GM12801 (cell line): Measurements from ENCODE around the gene GUCY2C.

ENCODE experiments used
- TF ChIP-seq, protein P1 (sequence below): IDR thresholded peaks from one replicate; pipeline ENCODE4 v1.5.1; 2011; ENCODE audit warnings: control low read depth; ENCODE audit not compliant: insufficient read length; ENCODE audit errors: extremely low read depth

Gene GUCY2C

DNA sequence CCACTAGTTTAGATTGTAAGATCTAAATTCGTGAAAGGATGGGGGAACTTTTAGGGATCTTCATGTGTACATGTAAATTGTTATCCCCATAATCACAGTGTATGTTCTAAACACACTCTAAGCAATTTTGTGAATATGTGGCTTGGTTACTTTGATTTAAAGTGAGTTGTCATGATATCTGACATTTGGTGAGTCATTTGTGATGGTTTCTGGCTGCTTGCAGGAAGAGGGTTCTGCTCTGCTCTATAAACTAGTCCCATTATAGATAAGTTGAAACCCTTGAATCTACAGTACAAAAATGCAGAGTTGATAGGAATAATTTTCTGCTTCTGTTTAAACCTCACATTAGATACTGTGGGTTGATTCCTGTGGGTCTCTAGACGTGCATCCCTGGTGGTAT, 14.8 kb downstream of the GUCY2C start:
- TF ChIP-seq, protein P1, sequence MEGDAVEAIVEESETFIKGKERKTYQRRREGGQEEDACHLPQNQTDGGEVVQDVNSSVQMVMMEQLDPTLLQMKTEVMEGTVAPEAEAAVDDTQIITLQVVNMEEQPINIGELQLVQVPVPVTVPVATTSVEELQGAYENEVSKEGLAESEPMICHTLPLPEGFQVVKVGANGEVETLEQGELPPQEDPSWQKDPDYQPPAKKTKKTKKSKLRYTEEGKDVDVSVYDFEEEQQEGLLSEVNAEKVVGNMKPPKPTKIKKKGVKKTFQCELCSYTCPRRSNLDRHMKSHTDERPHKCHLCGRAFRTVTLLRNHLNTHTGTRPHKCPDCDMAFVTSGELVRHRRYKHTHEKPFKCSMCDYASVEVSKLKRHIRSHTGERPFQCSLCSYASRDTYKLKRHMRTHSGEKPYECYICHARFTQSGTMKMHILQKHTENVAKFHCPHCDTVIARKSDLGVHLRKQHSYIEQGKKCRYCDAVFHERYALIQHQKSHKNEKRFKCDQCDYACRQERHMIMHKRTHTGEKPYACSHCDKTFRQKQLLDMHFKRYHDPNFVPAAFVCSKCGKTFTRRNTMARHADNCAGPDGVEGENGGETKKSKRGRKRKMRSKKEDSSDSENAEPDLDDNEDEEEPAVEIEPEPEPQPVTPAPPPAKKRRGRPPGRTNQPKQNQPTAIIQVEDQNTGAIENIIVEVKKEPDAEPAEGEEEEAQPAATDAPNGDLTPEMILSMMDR = no peak

DNA sequence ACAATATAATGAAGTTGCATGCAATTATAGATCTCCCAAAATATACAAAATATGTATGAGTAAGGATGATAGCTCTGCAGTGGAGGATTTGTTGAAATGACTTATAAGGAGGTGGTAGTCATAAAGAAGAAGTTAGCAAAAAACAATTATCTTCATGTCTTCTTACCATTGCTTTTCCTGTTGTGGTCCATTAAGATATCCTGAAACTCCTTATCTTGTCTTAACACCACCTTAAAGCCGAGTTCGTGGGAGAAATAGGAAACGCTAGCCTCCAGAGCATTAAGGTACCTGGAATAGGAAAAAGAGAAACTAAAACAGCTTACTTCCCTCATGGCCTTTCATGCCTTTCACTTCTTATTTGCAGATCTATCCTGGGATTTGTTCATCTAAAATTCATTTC, 15.2 kb downstream of the GUCY2C start:
- TF ChIP-seq, protein P1 = no peak

DNA sequence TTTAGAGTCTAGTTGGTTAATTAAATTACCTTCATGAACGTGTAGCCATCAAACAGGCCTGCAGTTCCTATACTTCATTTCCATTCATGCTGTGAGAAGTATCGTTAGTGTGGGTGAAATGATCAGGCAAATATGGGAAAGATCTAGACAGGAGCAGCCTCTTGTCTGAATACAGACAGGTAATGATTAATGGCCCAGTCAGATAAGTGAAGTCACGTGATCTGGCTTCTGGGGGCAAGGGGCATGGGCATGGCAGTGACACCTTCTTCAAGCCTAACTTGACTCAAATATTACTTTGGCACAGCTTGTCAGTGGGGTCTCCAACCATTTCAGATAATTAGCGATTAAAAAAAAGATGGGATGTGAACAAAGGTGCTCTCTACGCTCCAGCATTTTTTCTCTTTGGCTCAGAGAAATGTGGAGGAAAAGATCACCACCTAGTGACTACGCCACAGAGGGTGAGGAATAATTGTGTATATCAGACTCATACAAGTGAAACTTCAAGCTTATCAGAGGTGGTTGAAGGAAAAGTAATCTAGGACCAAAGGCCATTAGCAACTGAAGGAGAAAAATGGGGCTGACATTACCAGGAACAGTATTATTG, 17.8 kb downstream of the GUCY2C start:
- TF ChIP-seq, protein P1 = no peak

DNA sequence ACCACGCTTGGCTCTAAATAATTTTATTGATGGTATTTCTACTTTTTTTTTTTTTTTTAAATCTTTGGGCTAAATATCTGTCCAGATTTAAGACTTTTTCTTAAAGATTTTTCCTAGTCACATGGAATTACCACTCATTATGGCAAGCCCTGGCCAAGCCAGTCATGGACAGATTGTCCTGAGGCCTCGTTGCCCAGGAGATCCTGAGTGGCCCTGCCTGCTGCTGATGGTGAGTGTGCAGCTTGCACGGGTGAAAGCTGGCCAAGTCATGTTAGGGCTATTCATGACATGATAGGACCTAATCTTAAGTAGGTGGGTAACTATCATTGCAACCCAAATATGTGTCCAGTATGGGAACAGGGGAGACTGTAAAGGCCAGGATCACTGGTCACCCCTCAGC, 27.8 kb downstream of the GUCY2C start:
- TF ChIP-seq, protein P1 = no peak

DNA sequence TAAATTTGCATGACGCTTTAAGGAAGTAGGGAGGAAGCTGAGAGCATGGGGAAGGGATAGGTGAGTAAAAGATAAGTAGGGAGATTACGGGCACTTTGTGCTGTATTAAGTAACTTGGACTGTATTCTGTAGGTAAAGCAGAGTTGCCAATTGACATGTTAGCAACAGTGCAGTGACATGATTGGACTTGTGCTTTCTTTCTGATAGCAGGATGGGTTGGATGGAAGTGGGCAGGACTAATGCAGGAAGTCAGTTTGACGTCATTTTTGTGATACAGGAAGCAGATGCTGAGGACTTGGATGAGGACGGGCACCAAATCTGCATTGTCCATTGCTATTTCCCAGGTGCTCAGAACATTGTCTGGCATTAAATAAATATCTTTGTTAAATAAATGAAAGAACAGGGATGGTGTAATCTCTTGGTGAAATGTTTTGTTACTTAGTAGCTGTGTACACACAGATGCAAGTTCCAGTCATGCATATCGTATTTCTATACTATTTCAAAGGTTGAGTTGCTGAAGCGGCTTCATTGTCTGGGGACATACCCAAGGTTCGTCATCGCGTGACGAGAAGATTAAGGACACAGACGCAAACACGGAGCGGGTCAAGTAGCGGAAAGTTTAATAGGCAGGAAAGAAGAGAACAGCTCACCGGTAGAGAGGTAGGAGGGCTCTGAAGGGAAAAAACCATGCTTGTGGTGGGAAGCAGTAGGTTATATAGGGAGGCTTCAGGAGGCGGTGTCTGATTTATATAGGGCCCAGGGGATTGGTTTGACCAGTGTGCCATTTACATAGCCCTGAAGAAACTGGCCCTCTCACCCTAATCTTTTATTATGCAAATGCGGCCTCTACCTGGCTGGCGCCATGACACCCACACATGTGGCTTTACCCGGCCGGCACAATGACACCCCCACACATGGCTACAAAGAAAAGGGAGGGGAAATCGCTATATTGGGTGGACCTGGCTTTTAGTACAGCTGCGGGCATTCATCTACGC, 30.7 kb downstream of the GUCY2C start:
- TF ChIP-seq, protein P1 = no peak

DNA sequence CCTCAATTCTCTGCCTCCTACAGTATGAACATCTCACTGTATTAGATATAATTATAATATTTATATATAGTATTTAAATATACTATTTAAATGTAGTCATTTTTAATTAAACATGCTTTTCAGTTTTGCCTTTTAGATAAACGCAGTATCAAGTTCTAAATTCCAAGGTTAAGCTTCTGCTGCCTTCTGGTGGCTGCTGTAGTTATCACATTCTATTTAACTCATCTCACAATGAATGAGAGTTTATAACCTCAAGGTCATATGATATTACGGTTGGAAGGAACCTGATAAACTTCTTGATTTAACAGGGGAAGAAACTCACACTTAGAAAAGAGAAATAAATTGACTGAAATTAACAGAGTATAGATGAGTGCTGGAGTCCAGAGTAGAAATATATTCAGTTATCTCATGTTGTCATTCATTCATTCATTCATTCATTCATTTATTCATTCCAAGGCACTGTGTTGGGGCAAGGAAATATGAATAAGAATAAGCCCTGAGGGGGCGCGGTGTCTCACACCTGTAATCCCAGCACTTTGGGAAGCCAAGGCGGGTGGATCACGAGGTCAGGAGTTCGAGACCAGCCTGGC, 31.9 kb downstream of the GUCY2C start:
- TF ChIP-seq, protein P1 = no peak

DNA sequence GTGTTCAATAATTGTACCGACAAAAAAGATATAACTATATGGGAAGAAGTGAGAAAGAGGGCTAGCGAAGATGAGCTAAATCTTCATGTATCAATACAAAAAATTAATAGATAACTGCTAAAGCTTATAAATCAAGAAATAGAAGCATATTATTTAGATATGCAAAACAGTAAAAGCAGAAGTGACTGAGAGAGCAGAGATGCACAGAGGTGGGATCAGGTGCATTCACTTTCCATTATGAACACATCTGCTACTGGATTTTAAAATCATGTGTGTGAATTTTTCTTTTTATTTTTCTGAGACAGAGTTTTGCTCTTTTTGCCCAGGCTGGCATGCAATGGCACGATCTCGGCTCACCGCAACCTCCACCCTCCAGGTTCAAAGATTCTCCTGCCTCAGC, 33.4 kb downstream of the GUCY2C start:
- TF ChIP-seq, protein P1 = no peak
